Spleen (tissue), 11 donors: ENCODE measurements around the gene TDP2. TPM values are rescaled to one million over a fixed set of nuclear protein-coding genes. Genes with fewer than 3 reads are reported as not detected.

Experiments
- DNase-seq: peaks from one replicate; pipeline ENCODE4 v3.0.0-alpha.2; 2020
- H3K27ac ChIP-seq, 8 donors: fragments of 200-600 bp; sonication (generic) in 7 of 8; 1 replicate in 4 of 8; 2 replicates in 4 of 8; pipeline versions ENCODE4 v1.5.0 to v1.8.0; 2016 to 2021; ENCODE audit warnings: inconsistent platforms in 4 of 8, mild to moderate bottlenecking in 4 of 8, moderate library complexity in 1 of 8
- H3K27me3 ChIP-seq, 7 donors: fragments of 200-600 bp; sonication (generic) in 6 of 7; replicated peaks in 1 of 7; 1 replicate in 4 of 7; 2 replicates in 3 of 7; pipeline versions ENCODE4 v1.5.0 to v1.8.0; 2016 to 2021; ENCODE audit warnings: inconsistent platforms in 3 of 7, mild to moderate bottlenecking in 1 of 7
- H3K36me3 ChIP-seq, 6 donors: fragments of 200-600 bp; sonication (generic) in 5 of 6; 1 replicate in 4 of 6; 2 replicates in 2 of 6; pipeline versions ENCODE4 v1.5.0 to v1.8.0; 2016 to 2021; ENCODE audit warnings: inconsistent platforms in 2 of 6
- H3K4me1 ChIP-seq, 6 donors: fragments of 200-600 bp; sonication (generic) in 5 of 6; 1 replicate in 3 of 6; 2 replicates in 3 of 6; pipeline versions ENCODE4 v1.5.0 to v1.8.0; 2016 to 2021; ENCODE audit warnings: inconsistent platforms in 3 of 6
- H3K4me3 ChIP-seq, 8 donors: fragments of 200-600 bp; sonication (generic) in 7 of 8; 1 replicate in 4 of 8; 2 replicates in 4 of 8; pipeline versions ENCODE4 v1.5.0 to v1.8.0; 2016 to 2021; ENCODE audit warnings: inconsistent platforms in 4 of 8, mild to moderate bottlenecking in 4 of 8, moderate library complexity in 2 of 8
- H3K9me3 ChIP-seq, 8 donors: fragments of 200-600 bp; sonication (generic) in 7 of 8; 1 replicate in 4 of 8; 2 replicates in 4 of 8; pipeline versions ENCODE4 v1.5.0 to v1.8.0; 2016 to 2021; ENCODE audit warnings: inconsistent platforms in 4 of 8
- CTCF ChIP-seq, 11 experiments: fragments of 200-600 bp in 7 of 11; fragments of 450-650 bp in 4 of 11; sonication (generic) in 4 of 11; IDR thresholded peaks in 8 of 11; conservative IDR thresholded peaks in 3 of 11; 1 replicate in 7 of 11; 2 replicates in 4 of 11; pipeline versions ENCODE4 v1.4.0 to v1.8.0; 2016 to 2021; ENCODE audit warnings: antibody characterized with exemption in 11 of 11, inconsistent platforms in 4 of 11, mild to moderate bottlenecking in 1 of 11
- POLR2A ChIP-seq, 3 donors: fragments of 450-650 bp; IDR thresholded peaks; one replicate each; pipeline ENCODE4 v1.5.1; 2017; ENCODE audit warnings: antibody characterized with exemption in 3 of 3, mild to moderate bottlenecking in 1 of 3
- POLR2AphosphoS5 ChIP-seq, 3 donors: sonication (generic); formaldehyde crosslinking; IDR thresholded peaks; one replicate each; pipeline ENCODE4 v1.5.1; 2017; ENCODE audit warnings: antibody characterized with exemption in 3 of 3
- WGBS, 5 donors: extraction: QIAGEN DNeasy Blood & Tissue Kit in 3 of 5; methylation state at CpG; one replicate each; pipeline versions ENCODE4 v1.1.5 to v1.1.7; 2013 to 2018; 5-methylcytosine and 5-hydroxymethylcytosine counted together
- intact Hi-C: fragments of 100-400 bp; cut with DNase I; formaldehyde crosslinking; loops from one replicate; pipeline ENCODE4 v1.15.0; 2023; ENCODE audit warnings: low total_unique reads
- polyA plus RNA-seq, 3 donors: library from polyadenylated mRNA; stranded (reverse); fragments of 200-250 nt; gene quantifications; one replicate each; pipeline ENCODE4 v1.2.1, GENCODE V29; 2013
- total RNA-seq, 7 donors: library from RNA; depleted of rRNA in 3 of 7; stranded (reverse); fragments of >200 nt in 3 of 7; fragmentation: NEBNext Ultra II Directional in 4 of 7; extraction: Animal tissue kit (Norgen Biotek cat#: 25700) in 4 of 7; gene quantifications; one replicate each; pipeline versions ENCODE4 v1.1.0 to v1.2.1, GENCODE V29; 2016 to 2021
- donor health status: healthy with polysubstance abuse.
- donor health status: DM: no; HTN: no; CAD: no; lungs with moderate emphysema.
- donor health status: DM: no; HTN: no; CAD: no.
- donor health status: Bipolar disorder and iron deficiency.
- donor health status: healthy.
- donor health status: DM: no; HTN: no; CAD: no.
- donor health status: DM: yes; HTN: yes; CAD: no.

Gene TDP2
- total and polyA plus RNA-seq, 10 donors, result 36.0 to 61.7 (median 44.9) TPM

GRCh38 chr6:24689964-24690363 is 23.3 kb upstream of the TDP2 start:
- intact Hi-C loops, result no loop called here
- H3K9me3 ChIP-seq, result no peaks in the 10 kb centered on the region
- WGBS, 5 donors, result 82 to 94% (median 93%) methylated on average over 2 of the region's 2 CpGs

GRCh38 chr6:24686946-24687345 is 20.2 kb upstream of the TDP2 start:
- H3K9me3 ChIP-seq, result no peaks in the 10 kb centered on the region
- H3K4me3 ChIP-seq, result no peak overlapping the region
- intact Hi-C loops, result no loop called here
- 57 to 91% (median 78%) methylated on average over 4 of the region's 4 CpGs for WGBS, 5 donors
- no peak for DNase-seq
- TF ChIP-seq CTCF (IDR thresholded peaks at IDR 0.05 in 8 of 11, conservative IDR thresholded peaks at IDR 0.05 in 3 of 11) (no peak), POLR2AphosphoS5 (IDR thresholded peaks at IDR 0.05) (no peak), POLR2A (IDR thresholded peaks at IDR 0.05) (no peak)
- H3K36me3 ChIP-seq, result peaks cover 0 to 22% (median 0%) of the 10 kb centered on the region in 6 donors
- H3K27ac ChIP-seq, result no peak overlapping the region
- no peaks in the 10 kb centered on the region for H3K4me1 ChIP-seq
- H3K27me3 ChIP-seq, result no peaks in the 10 kb centered on the region

More at GRCh38 chr6:24689964-24690363, 23.3 kb upstream of the TDP2 start:
- peaks cover 0 to 3% (median 0%) of the 10 kb centered on the region in 6 donors for H3K4me1 ChIP-seq
- peaks cover 0 to 16% (median 0%) of the 10 kb centered on the region in 6 donors for H3K36me3 ChIP-seq
- H3K27me3 ChIP-seq, result no peaks in the 10 kb centered on the region
- no peak overlapping the region for H3K4me3 ChIP-seq
- TF ChIP-seq CTCF (IDR thresholded peaks at IDR 0.05 in 8 of 11, conservative IDR thresholded peaks at IDR 0.05 in 3 of 11), result no peak
- TF ChIP-seq POLR2AphosphoS5 (IDR thresholded peaks at IDR 0.05), result no peak
- no peak for TF ChIP-seq POLR2A (IDR thresholded peaks at IDR 0.05)
- no peak overlapping the region for H3K27ac ChIP-seq
- no peak for DNase-seq

- 93 to 100% (median 95%) methylated on average over 1 of the region's 1 CpG for WGBS, 5 donors
- intact Hi-C loops, result no loop called here
- H3K36me3 ChIP-seq, result peaks cover 0 to 28% (median 0%) of the 10 kb centered on the region in 6 donors
Observed at GRCh38 chr6:24686408-24686807, 19.7 kb upstream of the TDP2 start.

GRCh38 chr6:24683297-24684296 is 16.9 kb upstream of the TDP2 start:
- no peaks in the 10 kb centered on the region for H3K9me3 ChIP-seq
- no peak for DNase-seq
- H3K36me3 ChIP-seq, result peaks cover 0 to 27% (median 0%) of the 10 kb centered on the region in 6 donors
- H3K4me1 ChIP-seq, result no peaks in the 10 kb centered on the region
- intact Hi-C loops, result no loop called here
- no peaks in the 10 kb centered on the region for H3K27me3 ChIP-seq
- no peak overlapping the region for H3K4me3 ChIP-seq
- WGBS, 5 donors, result 70 to 85% (median 82%) methylated on average over 10 to 12 of the region's 12 CpGs
- H3K27ac ChIP-seq, result no peak overlapping the region
- TF ChIP-seq POLR2A (IDR thresholded peaks at IDR 0.05) (no peak), POLR2AphosphoS5 (IDR thresholded peaks at IDR 0.05) (no peak), CTCF (IDR thresholded peaks at IDR 0.05 in 8 of 11, conservative IDR thresholded peaks at IDR 0.05 in 3 of 11) (no peak)

More at GRCh38 chr6:24686408-24686807, 19.7 kb upstream of the TDP2 start:
- no peaks in the 10 kb centered on the region for H3K9me3 ChIP-seq
- no peak for DNase-seq
- H3K4me3 ChIP-seq, result no peak overlapping the region
- no peaks in the 10 kb centered on the region for H3K27me3 ChIP-seq
- H3K4me1 ChIP-seq, result no peaks in the 10 kb centered on the region
- TF ChIP-seq POLR2A (IDR thresholded peaks at IDR 0.05) (no peak), POLR2AphosphoS5 (IDR thresholded peaks at IDR 0.05) (no peak)
- H3K27ac ChIP-seq, result no peak overlapping the region
